Tibial nerve (tissue), 3 donors: ENCODE data around the gene CMTM5.

Source experiments
- POLR2A ChIP-seq, 2 donors: fragments of 450-650 bp; IDR thresholded peaks; one replicate each; pipeline ENCODE4 v1.6.1; 2017; ENCODE audit warnings: antibody characterized with exemption in 2 of 2, mild to moderate bottlenecking in 2 of 2, moderate library complexity in 2 of 2
- TF ChIP-seq, protein P1 (sequence below), 5 experiments: fragments of 200-600 bp in 3 of 5; fragments of 450-650 bp in 2 of 5; sonication (generic) in 3 of 5; IDR thresholded peaks; one replicate each; pipeline ENCODE4 v1.5.1; 2016 to 2019; ENCODE audit warnings: antibody characterized with exemption in 5 of 5, mild to moderate bottlenecking in 3 of 5, moderate library complexity in 2 of 5

DNA sequence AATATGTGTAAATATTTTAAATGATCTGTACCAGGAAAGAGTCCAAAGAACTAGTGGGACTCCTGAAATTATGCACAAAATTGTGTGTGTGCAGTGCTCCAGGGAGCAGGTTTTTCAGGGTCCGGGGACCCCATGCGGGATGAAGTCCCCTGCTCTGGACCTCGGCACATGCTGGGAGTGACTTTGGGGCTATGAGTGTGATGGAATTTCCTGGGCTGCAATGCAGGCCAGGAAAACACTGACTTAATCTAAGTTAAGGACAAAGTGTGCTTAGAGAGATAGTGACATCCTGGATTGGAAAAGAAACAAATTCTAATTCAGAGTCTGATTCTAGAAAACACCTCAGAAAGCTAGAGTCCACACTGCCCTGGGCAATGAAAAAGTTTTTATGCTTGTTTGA, 37.4 kb downstream of the CMTM5 start:
- TF ChIP-seq, protein P1, sequence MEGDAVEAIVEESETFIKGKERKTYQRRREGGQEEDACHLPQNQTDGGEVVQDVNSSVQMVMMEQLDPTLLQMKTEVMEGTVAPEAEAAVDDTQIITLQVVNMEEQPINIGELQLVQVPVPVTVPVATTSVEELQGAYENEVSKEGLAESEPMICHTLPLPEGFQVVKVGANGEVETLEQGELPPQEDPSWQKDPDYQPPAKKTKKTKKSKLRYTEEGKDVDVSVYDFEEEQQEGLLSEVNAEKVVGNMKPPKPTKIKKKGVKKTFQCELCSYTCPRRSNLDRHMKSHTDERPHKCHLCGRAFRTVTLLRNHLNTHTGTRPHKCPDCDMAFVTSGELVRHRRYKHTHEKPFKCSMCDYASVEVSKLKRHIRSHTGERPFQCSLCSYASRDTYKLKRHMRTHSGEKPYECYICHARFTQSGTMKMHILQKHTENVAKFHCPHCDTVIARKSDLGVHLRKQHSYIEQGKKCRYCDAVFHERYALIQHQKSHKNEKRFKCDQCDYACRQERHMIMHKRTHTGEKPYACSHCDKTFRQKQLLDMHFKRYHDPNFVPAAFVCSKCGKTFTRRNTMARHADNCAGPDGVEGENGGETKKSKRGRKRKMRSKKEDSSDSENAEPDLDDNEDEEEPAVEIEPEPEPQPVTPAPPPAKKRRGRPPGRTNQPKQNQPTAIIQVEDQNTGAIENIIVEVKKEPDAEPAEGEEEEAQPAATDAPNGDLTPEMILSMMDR (IDR thresholded peaks at IDR 0.05) = no peak
- no peak for TF ChIP-seq POLR2A (IDR thresholded peaks at IDR 0.05)
